Duodenal mucosa (tissue), 2 donors: ENCODE results near the gene HSH2D.
"Not testable (repeated sequence)": the region's sequence is repeated elsewhere in the genome, so short reads cannot be mapped to it uniquely, and the experiment has no call there.

Experiments
- H3K27ac ChIP-seq: one replicate; pipeline ENCODE4 v1.7.0; 2013; ENCODE audit warnings: low read depth, low read length
- H3K27me3 ChIP-seq, 2 donors: one replicate each; pipeline ENCODE4 v1.7.0; 2013; ENCODE audit warnings: low read length in 2 of 2, control low read depth in 1 of 2; ENCODE audit not compliant: insufficient read depth in 2 of 2, control insufficient read depth in 1 of 2
- H3K36me3 ChIP-seq, 2 donors: one replicate each; pipeline ENCODE4 v1.7.0; 2013; ENCODE audit warnings: low read length in 2 of 2, control low read depth in 1 of 2; ENCODE audit not compliant: insufficient read depth in 2 of 2, control insufficient read depth in 1 of 2
- H3K4me1 ChIP-seq, 2 donors: one replicate each; pipeline ENCODE4 v1.7.0; 2013; ENCODE audit warnings: low read length in 2 of 2, control low read depth in 1 of 2; ENCODE audit not compliant: insufficient read depth in 2 of 2, control insufficient read depth in 1 of 2
- H3K4me3 ChIP-seq, 2 donors: one replicate each; pipeline ENCODE4 v1.7.0; 2013; ENCODE audit warnings: low read length in 2 of 2, low read depth in 1 of 2
- H3K9ac ChIP-seq, 2 donors: one replicate each; pipeline ENCODE4 v1.7.0; 2013; ENCODE audit warnings: low read length in 2 of 2, low read depth in 1 of 2
- H3K9me3 ChIP-seq, 2 donors: one replicate each; pipeline ENCODE4 v1.7.0; 2013; ENCODE audit warnings: low read length in 2 of 2, control low read depth in 1 of 2; ENCODE audit not compliant: control insufficient read depth in 1 of 2

HSH2D gene, protein sequence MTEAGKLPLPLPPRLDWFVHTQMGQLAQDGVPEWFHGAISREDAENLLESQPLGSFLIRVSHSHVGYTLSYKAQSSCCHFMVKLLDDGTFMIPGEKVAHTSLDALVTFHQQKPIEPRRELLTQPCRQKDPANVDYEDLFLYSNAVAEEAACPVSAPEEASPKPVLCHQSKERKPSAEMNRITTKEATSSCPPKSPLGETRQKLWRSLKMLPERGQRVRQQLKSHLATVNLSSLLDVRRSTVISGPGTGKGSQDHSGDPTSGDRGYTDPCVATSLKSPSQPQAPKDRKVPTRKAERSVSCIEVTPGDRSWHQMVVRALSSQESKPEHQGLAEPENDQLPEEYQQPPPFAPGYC

DNA sequence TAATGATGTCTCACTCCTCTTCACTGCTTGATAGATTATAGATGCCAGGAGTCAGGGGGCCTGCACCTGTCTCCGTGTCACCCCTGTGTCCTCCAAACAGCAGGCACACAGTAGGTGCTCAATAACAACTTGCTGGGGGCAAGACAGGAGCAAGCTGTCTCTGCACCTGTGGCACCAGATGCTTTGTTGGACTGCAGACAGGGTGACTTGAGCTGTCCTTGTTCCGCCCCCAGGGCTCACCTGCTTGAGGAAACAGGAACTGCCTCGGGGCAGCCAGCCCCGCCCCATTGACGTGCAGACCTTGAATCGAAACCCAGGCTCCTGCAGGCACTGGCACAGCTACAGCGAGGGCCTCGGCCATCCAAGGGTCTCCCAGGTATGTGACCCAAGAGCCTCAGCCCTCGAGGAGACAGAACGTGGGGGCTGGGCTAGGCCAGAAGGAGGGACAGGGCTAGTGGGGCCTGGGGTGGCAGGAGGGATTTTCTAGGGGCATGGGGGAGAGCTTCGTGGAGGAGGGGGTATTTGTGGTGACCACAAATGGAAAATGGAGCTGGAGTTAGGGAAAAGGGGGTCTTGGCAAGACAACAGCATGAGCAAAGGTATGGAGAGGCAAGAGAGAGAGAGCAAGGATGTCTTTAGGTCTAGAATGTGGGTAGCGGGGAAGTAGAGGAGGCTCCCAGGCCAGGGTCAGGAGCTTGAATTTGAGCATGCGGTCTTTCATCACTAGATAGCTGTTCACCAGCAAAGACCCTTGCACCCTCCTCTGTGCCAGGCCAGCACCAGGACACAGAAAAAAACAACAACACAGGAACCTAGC lies at the start of gene HSH2D:
Gene HSH2D, plus strand, starts transcription at position 287 of the 817 bp plus-strand sequence. CDS start 5,066 bp downstream, outside the sequence.
- H3K36me3 ChIP-seq = peaks cover 1 to 7% of the 10 kb centered on the region in 2 donors
- H3K4me3 ChIP-seq = peak within 1 kb of the TSS; percentile 71 to 81
- no peaks in the 10 kb centered on the region for H3K27me3 ChIP-seq
- peak within 1 kb of the TSS; percentile 72 for H3K27ac ChIP-seq
- H3K9ac ChIP-seq = peak within 1 kb of the TSS; percentile 61 to 98
- H3K4me1 ChIP-seq = peaks cover 9 to 10% of the 10 kb centered on the region in 2 donors
- H3K9me3 ChIP-seq = no peaks in the 10 kb centered on the region

DNA sequence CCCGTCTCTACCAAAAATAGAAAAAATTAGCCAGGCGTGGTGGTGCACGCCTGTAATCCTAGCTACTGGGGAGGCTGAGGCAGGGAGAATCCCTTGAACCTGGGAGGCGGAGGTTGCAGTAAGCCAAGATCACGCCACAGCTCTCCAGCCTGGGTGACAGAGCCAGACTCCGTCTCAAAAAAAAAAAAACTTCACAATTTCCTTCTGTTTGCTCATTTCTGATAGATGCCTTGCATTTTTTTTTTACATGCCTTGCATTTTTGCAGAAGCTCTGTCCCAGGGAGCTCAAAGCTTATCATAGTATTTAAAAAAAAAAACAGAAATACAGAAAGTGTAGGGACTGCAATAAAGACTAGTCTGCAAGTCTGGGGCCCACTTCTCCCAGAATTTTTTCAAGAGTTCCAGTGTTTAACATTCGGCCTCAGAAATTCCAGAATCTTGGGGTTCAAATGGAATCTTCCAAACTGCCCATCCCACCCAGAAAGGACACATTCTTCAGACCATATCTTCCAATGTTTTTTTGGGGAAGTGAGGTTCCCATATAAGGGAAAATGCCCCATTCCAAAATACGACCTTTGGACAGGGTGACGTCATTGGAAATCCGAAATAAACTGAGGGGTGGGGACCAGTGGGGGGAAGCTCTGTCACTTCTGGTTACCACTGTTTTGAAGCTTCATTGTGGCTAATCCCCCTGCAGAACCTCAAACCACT lies 49.0 kb upstream of the HSH2D start:
- Histone ChIP-seq H3K36me3 (peaks cover 35 to 89% of the 10 kb centered on the region in 2 donors), H3K9me3 (no peaks in the 10 kb centered on the region), H3K27ac (no peak overlapping the region), H3K9ac (no peak overlapping the region), H3K27me3 (no peaks in the 10 kb centered on the region), H3K4me1 (peaks cover 6 to 14% of the 10 kb centered on the region in 2 donors), H3K4me3 (no peak overlapping the region)

DNA sequence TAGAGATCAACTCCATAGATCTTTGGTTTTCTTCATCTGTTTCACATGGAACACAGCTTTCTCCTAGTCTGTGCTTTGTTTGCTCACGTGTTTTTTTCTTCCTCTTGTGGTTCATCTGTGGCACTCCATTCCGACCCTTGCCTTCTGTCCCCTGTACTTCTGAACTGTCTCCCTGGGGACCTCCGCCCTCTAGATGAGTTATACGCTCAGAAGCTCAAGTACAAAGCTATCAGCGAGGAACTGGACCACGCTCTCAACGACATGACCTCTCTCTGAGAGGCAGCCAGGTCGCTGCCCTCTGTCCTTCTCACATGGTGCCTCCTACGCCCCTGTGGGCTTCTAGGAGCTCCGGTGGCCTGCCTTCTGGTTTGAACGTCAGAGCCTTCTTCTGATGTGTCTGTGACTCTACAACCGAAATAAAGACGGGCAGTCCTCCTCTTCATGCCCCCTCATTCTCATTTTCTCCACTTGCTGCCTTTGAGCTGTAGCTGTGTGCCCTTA lies 48.4 kb upstream of the HSH2D start:
- no peaks in the 10 kb centered on the region for H3K27me3 ChIP-seq
- H3K27ac ChIP-seq = no peak overlapping the region
- H3K4me1 ChIP-seq = peaks cover 6 to 14% of the 10 kb centered on the region in 2 donors
- H3K9me3 ChIP-seq = no peaks in the 10 kb centered on the region
- no peak overlapping the region for H3K9ac ChIP-seq
- H3K4me3 ChIP-seq = no peak overlapping the region
- H3K36me3 ChIP-seq = peaks cover 39 to 89% of the 10 kb centered on the region in 2 donors

DNA sequence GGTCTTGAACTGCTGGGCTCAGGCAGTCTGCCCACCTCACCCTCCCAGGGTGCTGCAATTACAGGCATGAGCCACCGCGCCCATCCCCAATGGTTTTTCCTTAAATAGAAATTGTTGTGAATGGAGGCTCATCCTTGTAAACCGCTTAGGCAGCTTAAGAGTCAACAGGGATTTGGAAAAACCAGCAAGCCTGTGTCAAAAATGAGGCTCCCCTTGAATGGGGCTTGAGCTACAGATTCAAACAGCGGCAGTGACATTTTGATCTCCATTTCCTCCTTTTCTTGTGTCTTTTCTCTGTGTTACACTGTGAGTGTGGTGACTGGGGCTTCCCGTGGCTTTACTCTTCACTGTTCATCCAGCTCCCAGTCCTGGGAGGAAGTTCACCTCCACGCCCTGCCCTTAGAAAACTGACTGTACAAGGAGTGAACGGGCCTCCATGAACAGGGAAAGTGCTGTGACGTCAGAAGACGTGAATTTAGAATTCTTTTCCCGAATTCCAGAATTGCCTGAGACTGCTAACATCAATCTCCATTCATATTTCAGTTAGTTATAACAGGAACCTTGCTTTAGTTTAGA lies 47.1 kb upstream of the HSH2D start:
- Histone ChIP-seq H3K36me3 (peaks cover 36 to 90% of the 10 kb centered on the region in 2 donors), H3K27me3 (no peaks in the 10 kb centered on the region), H3K9me3 (no peaks in the 10 kb centered on the region), H3K4me1 (peaks cover 6 to 14% of the 10 kb centered on the region in 2 donors), H3K4me3 (no peak overlapping the region), H3K9ac (no peak overlapping the region), H3K27ac (no peak overlapping the region)

DNA sequence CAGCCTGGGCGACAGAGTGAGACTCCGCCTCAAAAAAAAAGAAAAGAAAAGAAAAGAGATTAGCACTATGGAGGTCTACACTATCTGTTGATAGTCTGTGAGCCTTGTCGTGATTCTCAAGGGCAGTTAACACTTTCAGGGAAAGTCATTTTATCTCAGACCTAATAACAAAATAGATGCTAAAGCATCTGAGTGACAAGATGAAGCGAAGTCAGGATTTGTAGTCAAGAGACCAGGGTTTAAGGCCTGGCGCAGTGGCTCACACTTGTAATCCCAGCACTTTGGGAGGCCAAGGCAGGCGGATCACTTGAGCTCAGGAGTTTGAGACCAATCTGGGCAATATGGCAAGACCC lies 45.1 kb upstream of the HSH2D start:
- H3K4me1 ChIP-seq = peaks cover 6 to 14% of the 10 kb centered on the region in 2 donors
- H3K27me3 ChIP-seq = no peaks in the 10 kb centered on the region
- peaks cover 30 to 89% of the 10 kb centered on the region in 2 donors for H3K36me3 ChIP-seq
- no peak overlapping the region for H3K9ac ChIP-seq
- H3K9me3 ChIP-seq = no peaks in the 10 kb centered on the region
- no peak overlapping the region for H3K4me3 ChIP-seq
- no peak overlapping the region for H3K27ac ChIP-seq

DNA sequence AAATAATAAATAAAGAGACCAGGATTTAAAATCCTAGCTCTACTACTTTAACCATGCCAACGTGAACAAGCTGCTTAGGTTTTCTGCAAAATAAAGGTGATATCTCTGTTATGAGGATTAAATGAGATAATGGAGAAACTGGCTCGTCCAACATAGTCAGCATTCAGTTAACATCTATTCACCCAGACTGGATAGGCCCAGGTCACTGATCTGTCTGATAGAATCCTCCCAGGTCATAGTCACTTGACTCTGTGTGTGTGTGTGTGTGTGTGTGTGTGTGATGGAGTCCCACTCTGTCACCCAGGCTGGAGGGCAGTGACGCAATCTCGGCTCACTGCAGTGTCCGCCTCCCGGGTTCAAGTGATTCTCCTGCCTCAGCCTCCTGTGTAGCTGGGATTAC lies 44.7 kb upstream of the HSH2D start:
- H3K4me1 ChIP-seq = peaks cover 6 to 14% of the 10 kb centered on the region in 2 donors
- no peak overlapping the region for H3K9ac ChIP-seq
- H3K27ac ChIP-seq = no peak overlapping the region
- peaks cover 26 to 89% of the 10 kb centered on the region in 2 donors for H3K36me3 ChIP-seq
- no peaks in the 10 kb centered on the region for H3K27me3 ChIP-seq
- H3K4me3 ChIP-seq = no peak overlapping the region
- no peaks in the 10 kb centered on the region for H3K9me3 ChIP-seq

DNA sequence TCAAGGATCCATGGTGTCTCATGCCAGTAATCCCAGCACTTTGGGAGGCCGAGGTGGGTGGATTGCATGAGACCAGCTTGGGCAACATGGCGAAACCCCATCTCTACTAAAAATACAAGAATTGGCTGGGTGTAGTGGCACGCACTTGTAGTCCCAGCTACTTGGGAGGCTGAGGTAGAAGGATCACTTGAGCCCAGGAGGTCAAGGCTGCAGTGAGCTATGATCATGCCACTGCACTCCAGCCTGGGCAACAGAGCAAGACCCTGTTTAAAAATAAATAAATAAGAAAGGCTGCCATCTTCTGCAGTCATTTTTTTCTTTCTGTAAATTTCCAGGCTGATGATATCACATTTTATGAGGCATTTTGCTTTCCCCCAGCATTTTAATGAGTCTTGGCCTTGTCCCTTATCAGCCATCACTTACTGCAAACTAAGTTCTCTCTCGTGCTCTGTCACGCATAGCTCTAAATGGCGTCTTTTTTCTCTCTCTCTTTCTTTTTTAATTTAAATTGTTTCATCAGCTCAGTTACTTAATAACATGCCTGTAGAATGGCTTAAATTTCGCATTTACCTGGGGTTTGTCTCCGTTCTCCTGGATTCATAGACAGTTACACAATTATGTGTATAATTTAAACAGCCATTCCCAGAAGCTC lies 44.0 kb upstream of the HSH2D start:
- Histone ChIP-seq H3K36me3 (peaks cover 26 to 83% of the 10 kb centered on the region in 2 donors), H3K4me1 (peaks cover 6 to 14% of the 10 kb centered on the region in 2 donors)
- not testable (repeated sequence) for H3K9me3 ChIP-seq, H3K9ac ChIP-seq, H3K4me3 ChIP-seq, H3K27ac ChIP-seq, H3K27me3 ChIP-seq

DNA sequence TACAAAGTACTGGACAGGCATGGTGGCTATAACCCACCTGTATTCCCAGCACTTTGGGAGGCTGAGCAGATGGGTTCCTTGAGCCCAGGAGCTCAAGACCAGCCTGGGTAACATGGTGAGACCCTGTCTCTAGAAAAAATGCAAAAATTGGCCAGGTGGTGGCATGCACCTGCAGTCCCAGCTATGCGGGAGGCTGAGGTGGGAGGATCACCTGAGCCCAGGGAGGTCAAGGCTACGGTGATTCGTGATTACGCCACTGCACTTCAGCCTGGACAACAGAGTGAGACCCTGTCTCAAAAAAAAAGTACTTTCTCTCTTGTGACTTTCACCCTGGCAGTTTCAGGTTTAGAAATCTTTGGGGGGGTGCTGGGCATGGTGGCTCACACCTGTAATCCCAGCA lies 43.0 kb upstream of the HSH2D start:
- Histone ChIP-seq H3K4me1 (peaks cover 6 to 14% of the 10 kb centered on the region in 2 donors), H3K9me3 (no peaks in the 10 kb centered on the region), H3K4me3 (no peak overlapping the region), H3K27me3 (no peaks in the 10 kb centered on the region), H3K36me3 (peaks cover 16 to 76% of the 10 kb centered on the region in 2 donors), H3K27ac (no peak overlapping the region), H3K9ac (no peak overlapping the region)

DNA sequence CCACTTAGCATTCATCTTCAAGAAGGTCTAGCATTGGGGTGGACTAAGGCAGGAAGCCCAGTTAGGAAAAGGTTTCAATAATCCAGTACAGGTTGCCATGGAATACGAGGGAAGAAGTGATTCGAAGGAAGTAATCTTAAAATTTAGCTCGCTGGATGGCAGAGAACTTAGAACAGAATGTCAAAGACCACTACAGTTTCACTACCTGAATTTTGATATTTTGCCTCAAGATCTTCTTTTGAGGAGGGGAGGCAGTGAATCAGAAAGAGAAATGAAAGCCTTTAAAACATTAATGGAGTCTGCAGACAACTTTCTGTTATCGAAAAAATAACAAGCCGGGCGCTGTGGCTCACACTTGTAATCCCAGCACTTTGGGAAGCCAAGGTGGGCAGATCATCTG lies 38.8 kb upstream of the HSH2D start:
- H3K27me3 ChIP-seq = no peaks in the 10 kb centered on the region
- H3K27ac ChIP-seq = no peak overlapping the region
- H3K9ac ChIP-seq = no peak overlapping the region
- no peaks in the 10 kb centered on the region for H3K4me1 ChIP-seq
- H3K4me3 ChIP-seq = no peak overlapping the region
- H3K36me3 ChIP-seq = peaks cover 12 to 43% of the 10 kb centered on the region in 2 donors
- H3K9me3 ChIP-seq = no peaks in the 10 kb centered on the region
